HG03039 (cell line): ENCODE results near the gene HOPX.
"Not testable (repeated sequence)": the region's sequence is repeated elsewhere in the genome, so short reads cannot be mapped to it uniquely, and the experiment has no call there.

Experiments used
- ATAC-seq: cut with Tn5 transposase; IDR thresholded peaks from one replicate; pipeline ENCODE4 v1.9.1; 2021; ENCODE audit warnings: mild to moderate bottlenecking, moderate library complexity; ENCODE audit not compliant: unreplicated experiment

HOPX gene

GRCh38 chr4:56655627-56656345 is 25.3 kb downstream of the HOPX start:
- ATAC-seq = no peak

DNA sequence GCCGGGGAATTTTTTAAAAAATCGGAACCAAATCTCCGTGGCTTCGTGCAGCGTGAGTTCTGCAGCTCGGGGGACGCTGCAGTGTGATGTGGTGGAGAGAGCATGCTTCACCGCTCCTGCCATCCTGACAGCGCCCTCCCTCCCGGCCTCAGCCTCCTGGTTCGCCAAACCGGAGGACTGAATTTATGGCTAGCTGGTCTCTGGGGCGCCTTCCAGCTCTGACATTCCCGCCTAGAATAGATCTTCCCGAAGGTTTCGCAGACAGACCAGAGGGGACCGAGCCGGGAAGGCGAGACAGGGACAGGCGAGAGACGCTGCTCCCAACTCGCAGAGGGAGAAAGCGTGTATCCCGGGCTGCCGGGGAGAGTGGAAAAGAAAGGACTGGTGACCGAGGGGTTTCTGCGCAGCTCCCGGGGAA is 25.9 kb downstream of the HOPX start:
- no peak for ATAC-seq

DNA sequence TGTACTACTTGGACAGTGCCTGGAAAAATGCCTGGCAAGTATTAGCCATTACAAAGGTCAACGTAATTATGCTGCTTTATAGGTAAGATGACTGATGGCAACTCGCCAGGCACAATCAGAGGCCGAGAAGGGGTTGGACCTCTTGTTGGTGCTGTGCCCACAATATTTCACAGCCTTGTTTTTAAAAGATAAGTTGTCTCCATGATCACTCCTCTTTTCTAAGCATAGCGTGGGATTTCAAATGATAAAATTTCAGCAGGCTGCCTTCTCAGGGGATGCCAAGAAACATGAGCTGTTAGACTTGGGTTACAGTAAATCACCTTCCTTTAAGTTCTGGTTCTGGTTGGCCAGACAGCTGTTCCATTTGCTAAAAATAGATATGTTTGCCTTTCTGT is 26.9 kb downstream of the HOPX start:
- ATAC-seq = no peak

- no peak for ATAC-seq
These were observed 27.4 kb downstream of the HOPX start for GRCh38 chr4:56653461-56654237.

- ATAC-seq = no peak
These were observed 28.9 kb downstream of the HOPX start for GRCh38 chr4:56652196-56652595.

- ATAC-seq = no peak
These were observed 30.1 kb downstream of the HOPX start for GRCh38 chr4:56651056-56651350.

GRCh38 chr4:56650262-56651055 is 30.6 kb downstream of the HOPX start:
- no peak for ATAC-seq

DNA sequence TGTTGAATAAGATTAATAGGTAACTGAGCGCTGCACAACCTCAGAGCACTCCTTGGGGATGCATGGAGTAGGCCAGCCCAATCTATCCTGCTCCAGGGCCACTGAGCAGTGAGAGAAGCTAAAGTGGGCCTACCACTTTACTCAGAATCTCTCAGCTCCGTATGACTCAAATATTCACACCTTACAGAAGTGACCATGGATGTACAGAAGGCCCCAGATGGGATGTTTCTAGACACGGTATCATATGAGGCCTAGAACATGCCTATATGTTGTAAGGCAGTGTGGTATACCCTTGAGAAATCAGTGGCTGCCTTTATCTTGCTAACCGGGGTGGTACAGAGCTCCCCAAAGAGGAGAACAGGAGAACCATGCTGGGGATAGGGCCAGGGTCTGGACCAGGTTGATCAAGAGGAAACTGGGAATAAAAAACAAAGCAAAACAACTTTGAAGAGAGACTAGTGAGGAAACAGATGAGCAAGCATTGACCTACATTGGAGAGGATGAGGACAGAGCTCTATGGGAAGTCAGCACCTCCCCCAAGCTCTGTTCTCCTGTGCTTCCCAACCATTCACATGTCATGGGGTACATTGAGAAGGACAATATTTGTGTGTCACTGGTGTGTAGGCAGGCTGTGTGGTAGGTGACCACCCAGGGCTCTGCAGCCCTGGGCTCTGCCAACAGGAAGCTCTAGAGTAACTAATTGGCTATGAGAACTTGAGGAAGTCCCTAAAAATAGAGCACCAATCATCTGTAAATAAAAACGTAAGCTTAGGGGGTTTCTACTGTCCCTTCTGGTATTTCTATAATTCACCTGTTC is 31.4 kb downstream of the HOPX start:
- ATAC-seq = no peak

- ATAC-seq = no peak
These were observed 32.3 kb downstream of the HOPX start for GRCh38 chr4:56648824-56649151.

GRCh38 chr4:56648021-56648823 is 32.9 kb downstream of the HOPX start:
- no peak for ATAC-seq

- no peak for ATAC-seq
These were observed 34.8 kb downstream of the HOPX start for GRCh38 chr4:56646341-56646740.

GRCh38 chr4:56643596-56643995 is 37.5 kb downstream of the HOPX start:
- ATAC-seq = no peak

GRCh38 chr4:56641494-56642051 is 39.5 kb downstream of the HOPX start:
- no peak for ATAC-seq

DNA sequence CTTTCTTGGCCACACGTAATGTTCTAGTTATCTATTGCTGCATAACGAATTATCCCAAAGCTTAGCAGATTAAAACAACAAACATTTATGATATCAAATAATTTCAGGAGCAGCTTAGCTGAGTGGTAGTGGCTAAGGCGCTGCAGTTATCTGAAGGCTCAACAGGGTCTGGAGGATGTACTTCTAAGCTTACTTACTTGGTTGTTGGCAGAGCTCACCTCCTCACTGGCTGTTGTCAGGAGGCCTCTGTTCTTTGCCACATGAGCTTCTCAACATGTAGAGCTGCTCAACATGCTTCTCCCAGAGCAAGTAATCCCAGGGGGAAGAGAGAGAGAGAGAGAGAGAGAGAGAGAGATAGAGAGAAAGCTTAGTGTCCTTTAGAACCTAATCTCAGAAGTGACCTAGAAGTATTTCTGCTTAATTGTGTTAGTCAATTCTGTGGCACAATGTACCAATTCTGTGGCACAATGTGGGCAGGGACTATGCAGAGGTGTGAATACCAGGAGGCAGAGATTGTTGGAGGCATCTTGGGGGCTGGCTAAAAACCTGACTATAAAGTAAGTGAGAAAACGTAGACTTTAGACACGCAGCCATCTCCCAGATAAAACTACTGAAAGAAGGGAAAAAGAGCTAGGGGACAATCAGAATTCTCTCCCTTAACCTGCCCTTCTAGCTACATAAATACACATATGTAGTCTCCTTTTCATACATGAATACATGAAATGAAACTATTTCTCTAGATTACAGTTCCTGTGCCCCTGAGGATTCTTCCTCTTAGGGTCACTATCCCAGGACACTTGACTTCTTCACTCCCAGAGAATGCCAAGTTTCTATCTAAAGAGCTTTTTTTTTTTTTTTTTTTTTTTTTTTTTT is 40.2 kb downstream of the HOPX start:
- ATAC-seq = no peak

- ATAC-seq = no peak
These were observed 43.3 kb downstream of the HOPX start for GRCh38 chr4:56637791-56638190.

- ATAC-seq = no peak
These were observed 43.9 kb downstream of the HOPX start for GRCh38 chr4:56637154-56637553.

- not testable (repeated sequence) for ATAC-seq
These were observed 46.1 kb downstream of the HOPX start for GRCh38 chr4:56634954-56635353.

- no peak for ATAC-seq
These were observed 47.6 kb downstream of the HOPX start for GRCh38 chr4:56633486-56633885.
